Activated naive CD8-positive, alpha-beta T cell treated with anti-CD3 and anti-CD28 coated beads for 36 hours (primary cell): ENCODE measurements around the gene ZNF764. TPM values are rescaled to one million over a fixed set of nuclear protein-coding genes. Genes with fewer than 3 reads are reported as not detected.
"Not testable (repeated sequence)": the region's sequence is repeated elsewhere in the genome, so short reads cannot be mapped to it uniquely, and the experiment has no call there.

Experiments used
- DNase-seq: peaks from one replicate; pipeline ENCODE4 v3.0.0; 2021
- H3K27ac Mint-ChIP-seq: one replicate; pipeline ENCODE4 v1.8.0; 2022; ENCODE audit warnings: mild to moderate bottlenecking, moderate library complexity, mixed read lengths
- H3K27me3 Mint-ChIP-seq: one replicate; pipeline ENCODE4 v1.8.0; 2022; ENCODE audit warnings: mild to moderate bottlenecking, mixed read lengths
- H3K36me3 Mint-ChIP-seq: one replicate; pipeline ENCODE4 v1.8.0; 2021; ENCODE audit warnings: mild to moderate bottlenecking, mixed read lengths
- H3K4me1 Mint-ChIP-seq: one replicate; pipeline ENCODE4 v1.8.0; 2021; ENCODE audit warnings: mixed read lengths
- H3K4me3 Mint-ChIP-seq: one replicate; pipeline ENCODE4 v1.8.0; 2022; ENCODE audit warnings: mild to moderate bottlenecking, moderate library complexity, mixed read lengths
- H3K9me3 Mint-ChIP-seq: one replicate; pipeline ENCODE4 v1.8.0; 2022; ENCODE audit warnings: mixed read lengths
- total RNA-seq, 2 experiments: library from RNA; stranded (reverse); gene quantifications; one replicate each; pipeline ENCODE4 v1.2.3, GENCODE V29; 2021

ZNF764 gene
- total RNA-seq, 2 experiments from 2014 or later = 11.9 to 12.1 TPM

GRCh38 chr16:30541502-30542329 is 16.5 kb downstream of the ZNF764 start:
- H3K4me1 Mint-ChIP-seq = peaks cover 10% of the 10 kb centered on the region
- no peak overlapping the region for H3K4me3 Mint-ChIP-seq
- no peaks in the 10 kb centered on the region for H3K9me3 Mint-ChIP-seq
- H3K27ac Mint-ChIP-seq = no peak overlapping the region
- H3K36me3 Mint-ChIP-seq = peaks cover 20% of the 10 kb centered on the region
- no peak for DNase-seq
- H3K27me3 Mint-ChIP-seq = no peaks in the 10 kb centered on the region

- H3K4me3 Mint-ChIP-seq, H3K27me3 Mint-ChIP-seq: not testable (repeated sequence)
Measured at GRCh38 chr16:30540916-30541464, 17.2 kb downstream of the ZNF764 start.

GRCh38 chr16:30539986-30540526 is 18.1 kb downstream of the ZNF764 start:
- H3K27me3 Mint-ChIP-seq, DNase-seq, H3K4me3 Mint-ChIP-seq, H3K27ac Mint-ChIP-seq, H3K9me3 Mint-ChIP-seq: not testable (repeated sequence)
- H3K4me1 Mint-ChIP-seq = peaks cover 17% of the 10 kb centered on the region
- peaks cover 28% of the 10 kb centered on the region for H3K36me3 Mint-ChIP-seq

More at GRCh38 chr16:30540916-30541464, 17.2 kb downstream of the ZNF764 start:
- not testable (repeated sequence) for DNase-seq, H3K27ac Mint-ChIP-seq, H3K9me3 Mint-ChIP-seq
- Mint-ChIP-seq H3K36me3 (peaks cover 25% of the 10 kb centered on the region), H3K4me1 (peaks cover 17% of the 10 kb centered on the region)

- Mint-ChIP-seq H3K4me3 (no peak overlapping the region), H3K27me3 (no peaks in the 10 kb centered on the region), H3K9me3 (no peaks in the 10 kb centered on the region), H3K36me3 (peaks cover 31% of the 10 kb centered on the region), H3K4me1 (peaks cover 17% of the 10 kb centered on the region), H3K27ac (no peak overlapping the region)
- DNase-seq = no peak
Measured at GRCh38 chr16:30539000-30539964, 18.9 kb downstream of the ZNF764 start.

- Mint-ChIP-seq H3K4me1 (peaks cover 22% of the 10 kb centered on the region), H3K4me3 (peak overlapping the region; percentile 98), H3K36me3 (peaks cover 36% of the 10 kb centered on the region), H3K27ac (peak overlapping the region; percentile 99)
- not testable (repeated sequence) for H3K27me3 Mint-ChIP-seq, H3K9me3 Mint-ChIP-seq, DNase-seq
Measured at GRCh38 chr16:30536391-30537024, 21.7 kb downstream of the ZNF764 start.

GRCh38 chr16:30535777-30536190 is 22.4 kb downstream of the ZNF764 start:
- Mint-ChIP-seq H3K27ac (peak overlapping the region; percentile 99), H3K4me1 (peaks cover 24% of the 10 kb centered on the region), H3K4me3 (peak overlapping the region; percentile 98), H3K36me3 (peaks cover 36% of the 10 kb centered on the region), H3K27me3 (no peaks in the 10 kb centered on the region), H3K9me3 (no peaks in the 10 kb centered on the region)
- DNase-seq = peak; percentile 70

- peaks cover 36% of the 10 kb centered on the region for H3K36me3 Mint-ChIP-seq
- H3K27ac Mint-ChIP-seq = peak overlapping the region; percentile 99
- peak overlapping the region; percentile 98 for H3K4me3 Mint-ChIP-seq
- H3K4me1 Mint-ChIP-seq = peaks cover 28% of the 10 kb centered on the region
- no peak for DNase-seq
- H3K9me3 Mint-ChIP-seq = no peaks in the 10 kb centered on the region
- no peaks in the 10 kb centered on the region for H3K27me3 Mint-ChIP-seq
Measured at GRCh38 chr16:30535106-30535776, 22.9 kb downstream of the ZNF764 start.

- Mint-ChIP-seq H3K4me3 (peak within 1 kb of the TSS; percentile 98), H3K4me1 (peaks cover 32% of the 10 kb centered on the region), H3K36me3 (peaks cover 36% of the 10 kb centered on the region), H3K27ac (peak within 1 kb of the TSS; percentile 99), H3K9me3 (no peaks in the 10 kb centered on the region), H3K27me3 (no peaks in the 10 kb centered on the region)
- DNase-seq = peak; percentile 93
Measured at GRCh38 chr16:30534368-30535105, 23.6 kb downstream of the ZNF764 start, which contains the start of gene ZNF747. Gene ZNF747, minus strand, starts transcription at chr16:30534858. Its CDS starts 179 bp downstream, at chr16:30534679.

GRCh38 chr16:30533748-30534367 is 24.3 kb downstream of the ZNF764 start:
- Mint-ChIP-seq H3K9me3 (no peaks in the 10 kb centered on the region), H3K27ac (peak overlapping the region; percentile 99), H3K27me3 (no peaks in the 10 kb centered on the region), H3K36me3 (peaks cover 36% of the 10 kb centered on the region), H3K4me1 (peaks cover 35% of the 10 kb centered on the region), H3K4me3 (peak overlapping the region; percentile 98)
- peak; percentile 24 for DNase-seq

GRCh38 chr16:30533146-30533522 is 25.0 kb downstream of the ZNF764 start:
- H3K4me1 Mint-ChIP-seq = peaks cover 35% of the 10 kb centered on the region
- H3K4me3 Mint-ChIP-seq = peak overlapping the region; percentile 81
- no peaks in the 10 kb centered on the region for H3K27me3 Mint-ChIP-seq
- peaks cover 32% of the 10 kb centered on the region for H3K36me3 Mint-ChIP-seq
- H3K9me3 Mint-ChIP-seq = no peaks in the 10 kb centered on the region
- no peak for DNase-seq
- peak overlapping the region; percentile 88 for H3K27ac Mint-ChIP-seq

- Mint-ChIP-seq H3K9me3 (no peaks in the 10 kb centered on the region), H3K27me3 (no peaks in the 10 kb centered on the region), H3K4me1 (peaks cover 35% of the 10 kb centered on the region), H3K36me3 (peaks cover 26% of the 10 kb centered on the region), H3K27ac (peak overlapping the region; percentile 88), H3K4me3 (peak overlapping the region; percentile 81)
- DNase-seq = no peak
Measured at GRCh38 chr16:30532285-30533145, 25.7 kb downstream of the ZNF764 start.
